Ovary (tissue), 3 donors: ENCODE measurements around the gene TENM4.

Source experiments
- POLR2A ChIP-seq: fragments of 450-650 bp; IDR thresholded peaks from one replicate; pipeline ENCODE4 v1.6.1; 2017; ENCODE audit warnings: antibody characterized with exemption, mild to moderate bottlenecking, moderate library complexity
- TF ChIP-seq, protein P1 (sequence below), 3 donors: fragments of 450-650 bp in 2 of 3; fragments of 200-600 bp in 1 of 3; IDR thresholded peaks; one replicate each; pipeline versions ENCODE4 v1.5.1 to v1.8.0; 2016 to 2022; ENCODE audit warnings: antibody characterized with exemption in 3 of 3, mild to moderate bottlenecking in 1 of 3
- donor health status: DM: no; HTN: no; CAD: no.

- TF ChIP-seq, protein P1, sequence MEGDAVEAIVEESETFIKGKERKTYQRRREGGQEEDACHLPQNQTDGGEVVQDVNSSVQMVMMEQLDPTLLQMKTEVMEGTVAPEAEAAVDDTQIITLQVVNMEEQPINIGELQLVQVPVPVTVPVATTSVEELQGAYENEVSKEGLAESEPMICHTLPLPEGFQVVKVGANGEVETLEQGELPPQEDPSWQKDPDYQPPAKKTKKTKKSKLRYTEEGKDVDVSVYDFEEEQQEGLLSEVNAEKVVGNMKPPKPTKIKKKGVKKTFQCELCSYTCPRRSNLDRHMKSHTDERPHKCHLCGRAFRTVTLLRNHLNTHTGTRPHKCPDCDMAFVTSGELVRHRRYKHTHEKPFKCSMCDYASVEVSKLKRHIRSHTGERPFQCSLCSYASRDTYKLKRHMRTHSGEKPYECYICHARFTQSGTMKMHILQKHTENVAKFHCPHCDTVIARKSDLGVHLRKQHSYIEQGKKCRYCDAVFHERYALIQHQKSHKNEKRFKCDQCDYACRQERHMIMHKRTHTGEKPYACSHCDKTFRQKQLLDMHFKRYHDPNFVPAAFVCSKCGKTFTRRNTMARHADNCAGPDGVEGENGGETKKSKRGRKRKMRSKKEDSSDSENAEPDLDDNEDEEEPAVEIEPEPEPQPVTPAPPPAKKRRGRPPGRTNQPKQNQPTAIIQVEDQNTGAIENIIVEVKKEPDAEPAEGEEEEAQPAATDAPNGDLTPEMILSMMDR (IDR thresholded peaks at IDR 0.05): no peak
- TF ChIP-seq POLR2A: no peak
Observed at GRCh38 chr11:78800096-78800690, 640.6 kb downstream of the TENM4 start.
